Measurements from ENCODE around the gene POLR3A.
"Not testable (repeated sequence)": the region's sequence is repeated elsewhere in the genome, so short reads cannot be mapped to it uniquely, and the experiment has no call there.

POLR3A gene

GRCh38 chr10:78015546-78015945, 13.8 kb downstream of the POLR3A start:
- DNase-seq: no peak

- DNase-seq: no peak
Observed at GRCh38 chr10:78013564-78013963, 15.8 kb downstream of the POLR3A start.

- no peak for DNase-seq
Observed at GRCh38 chr10:78011065-78011464, 18.2 kb downstream of the POLR3A start.

GRCh38 chr10:78010278-78010677, 19.0 kb downstream of the POLR3A start:
- DNase-seq: no peak

GRCh38 chr10:78009662-78010061, 19.7 kb downstream of the POLR3A start:
- DNase-seq: no peak

GRCh38 chr10:78007172-78007571, 22.1 kb downstream of the POLR3A start:
- no peak for DNase-seq

GRCh38 chr10:78004215-78005026, 24.9 kb downstream of the POLR3A start:
- no peak for DNase-seq

GRCh38 chr10:78002541-78003288, 26.6 kb downstream of the POLR3A start:
- DNase-seq: no peak

GRCh38 chr10:78000956-78001472, 28.3 kb downstream of the POLR3A start:
- no peak for DNase-seq

GRCh38 chr10:78000206-78000605, 29.1 kb downstream of the POLR3A start:
- no peak for DNase-seq

GRCh38 chr10:77998780-77999179, 30.5 kb downstream of the POLR3A start:
- not testable (repeated sequence) for DNase-seq

- DNase-seq: no peak
Observed at GRCh38 chr10:77993620-77994019, 35.7 kb downstream of the POLR3A start.

- DNase-seq: no peak
Observed at GRCh38 chr10:77989081-77989724, 40.1 kb downstream of the POLR3A start.

- no peak for DNase-seq
Observed at GRCh38 chr10:77987671-77988255, 41.6 kb downstream of the POLR3A start.

- DNase-seq: no peak
Observed at GRCh38 chr10:77984986-77985385, 44.3 kb downstream of the POLR3A start.

GRCh38 chr10:77983384-77984341, 45.7 kb downstream of the POLR3A start:
- DNase-seq: no peak

GRCh38 chr10:77981281-77981680, 48.0 kb downstream of the POLR3A start:
- DNase-seq: no peak

- no peak for DNase-seq
Observed at GRCh38 chr10:77979221-77979620, 50.1 kb downstream of the POLR3A start.

GRCh38 chr10:77978360-77978759, 51.0 kb downstream of the POLR3A start:
- DNase-seq: no peak

- DNase-seq: no peak
Observed at GRCh38 chr10:77977934-77978333, 51.4 kb downstream of the POLR3A start.

GRCh38 chr10:77977016-77977415, 52.3 kb downstream of the POLR3A start:
- DNase-seq: no peak
